Muscle of back (tissue), 11 donors: ENCODE measurements around the gene ARMC7. TPM values are rescaled to one million over a fixed set of nuclear protein-coding genes. Genes with fewer than 3 reads are reported as not detected.
"Not testable (repeated sequence)": the region's sequence is repeated elsewhere in the genome, so short reads cannot be mapped to it uniquely, and the experiment has no call there.

Source experiments
- DNase-seq, 3 donors: peaks; one replicate each; pipeline versions ENCODE4 v3.0.0 to v3.0.0-alpha.2; 2013
- polyA plus RNA-seq, 10 donors: library from polyadenylated mRNA; unstranded; fragments of 120-200 nt; gene quantifications; one replicate each; pipeline ENCODE4 v1.2.1, GENCODE V29; 2013; ENCODE audit not compliant: insufficient read length in 10 of 10

The ARMC7 gene
- polyA plus RNA-seq, 10 donors: 4.6 to 7.8 (median 6.6) TPM

DNA sequence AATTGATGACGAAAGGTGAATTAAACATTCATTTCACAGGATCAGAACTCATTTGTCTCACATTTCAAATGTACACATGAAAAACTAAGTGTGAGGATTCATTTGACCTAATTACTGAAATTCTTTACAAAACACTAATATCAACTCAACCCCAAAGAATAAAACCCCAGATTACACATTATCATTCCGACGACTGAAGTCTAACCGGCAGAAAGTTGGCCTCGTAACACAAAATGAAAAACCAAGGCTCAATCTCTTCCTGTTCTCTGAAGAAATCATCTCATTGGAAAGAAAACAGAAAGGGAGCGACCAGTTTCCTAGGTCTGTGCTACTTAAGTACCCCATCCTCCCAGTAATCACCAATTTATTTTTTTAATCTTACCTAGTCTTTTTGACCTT, 42.8 kb downstream of the ARMC7 start:
- no peak for DNase-seq

DNA sequence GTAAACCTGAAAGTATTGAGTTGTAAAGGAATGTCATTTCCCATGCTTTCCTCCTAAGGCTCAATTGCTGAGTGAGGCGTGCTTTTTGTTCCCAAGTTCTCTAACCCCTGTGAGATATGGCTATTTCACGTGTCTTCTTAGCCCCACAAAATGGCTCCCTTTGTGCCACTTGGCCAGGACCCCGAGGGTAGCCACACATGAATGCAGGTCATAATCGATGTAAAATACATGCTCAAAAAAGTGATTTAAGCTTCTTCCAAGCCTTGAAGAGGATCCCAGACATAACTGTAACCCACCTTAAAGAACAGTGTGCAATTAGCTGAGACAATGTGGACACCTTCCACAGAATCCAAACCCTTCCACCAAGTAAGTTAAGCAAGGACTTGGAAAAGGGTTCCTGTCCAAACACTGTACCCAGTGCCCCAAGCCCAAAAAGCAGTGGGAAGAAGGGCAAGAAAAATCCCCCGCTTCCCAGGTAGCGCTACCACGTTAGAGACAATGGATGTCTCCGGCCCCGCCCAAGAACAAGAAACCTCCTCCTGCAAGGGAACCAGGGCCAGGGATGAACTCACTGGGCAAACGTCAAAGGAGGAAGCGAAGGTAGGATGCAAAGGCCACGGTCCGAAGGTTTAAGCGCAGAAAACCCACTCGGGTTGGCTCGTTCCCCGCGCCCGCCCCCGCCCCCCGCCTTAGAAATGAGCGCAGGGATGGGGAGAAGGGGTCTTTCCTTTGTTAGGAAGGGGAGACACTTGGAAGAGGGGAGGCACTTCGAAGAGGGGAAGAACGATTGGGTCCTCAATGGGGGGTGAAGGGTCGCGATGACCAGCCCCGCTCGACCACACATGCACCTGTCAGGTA, 43.4 kb downstream of the ARMC7 start:
- peak in 2 of 3 donors; percentile 18 to 58 for DNase-seq

DNA sequence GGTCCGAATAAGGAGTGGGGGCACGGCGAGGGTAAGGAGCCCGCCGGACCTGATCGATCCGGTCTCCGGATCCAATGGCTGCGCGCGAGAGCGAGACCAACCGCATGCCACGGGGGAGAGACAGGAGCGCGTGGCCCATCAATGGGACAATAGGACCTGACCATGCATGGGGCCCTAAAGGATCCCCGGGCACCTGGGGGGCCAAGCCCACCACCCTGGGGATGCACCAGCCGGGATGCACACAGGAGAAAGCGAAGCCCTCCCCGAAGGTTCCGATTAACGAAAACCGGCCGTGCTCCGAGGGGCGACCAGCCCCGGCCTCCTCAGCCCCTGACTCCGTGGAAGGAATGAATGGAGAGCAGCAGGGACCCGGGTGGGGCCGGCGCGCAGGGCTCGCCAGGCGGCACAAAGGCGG, 44.0 kb downstream of the ARMC7 start:
- peak in 1 of 3 donors; percentile 34 for DNase-seq

DNA sequence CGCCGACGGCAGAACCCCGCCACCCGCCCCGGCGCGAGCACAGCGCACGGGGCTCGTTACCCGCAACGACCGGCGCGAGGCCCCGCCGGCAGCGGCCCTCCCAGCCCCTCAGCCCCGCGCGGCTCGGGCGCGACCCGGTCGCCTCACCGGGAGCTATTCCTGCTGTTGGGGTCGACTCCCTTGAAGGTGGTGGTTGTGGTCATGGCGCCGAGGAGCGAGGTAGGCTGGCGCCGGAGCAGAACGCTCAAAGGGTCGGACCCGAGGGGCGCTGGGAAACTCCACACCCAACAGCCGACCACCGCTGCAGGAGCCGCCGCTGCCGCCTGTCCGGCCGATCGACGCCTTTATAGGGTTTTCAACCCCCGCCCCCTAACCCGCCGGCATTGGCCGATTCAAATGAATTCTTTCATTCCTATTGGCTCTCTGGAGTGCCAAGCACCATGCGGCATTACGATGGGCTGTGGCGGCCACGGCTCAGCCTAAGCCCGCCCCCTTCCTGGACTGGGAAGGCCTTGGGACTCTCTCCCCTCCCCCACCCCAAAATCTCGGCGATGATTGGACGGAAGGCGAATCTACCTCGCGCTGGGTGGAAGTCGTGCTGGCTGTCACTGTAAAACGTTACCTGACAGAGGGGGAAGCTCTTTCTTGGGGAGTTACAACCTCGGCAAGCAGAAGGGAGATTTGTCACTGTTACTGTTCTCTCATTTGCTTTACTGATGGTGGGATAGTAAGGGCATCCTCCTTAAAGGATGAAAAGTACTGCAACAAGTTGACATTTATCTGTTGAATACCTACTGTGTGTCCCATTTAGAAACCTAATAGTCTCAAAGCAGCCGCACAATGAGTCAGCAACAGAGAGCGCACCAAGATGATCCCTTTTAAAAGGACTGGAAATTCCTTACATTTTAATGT, 44.7 kb downstream of the ARMC7 start, which contains the start of gene JPT1:
Gene JPT1 (minus strand): TSS at position 318 of the 912 bp plus-strand sequence. CDS start 115 bp downstream, at position 203.
- peak; percentile 97 to 99 (median 99) for DNase-seq

DNA sequence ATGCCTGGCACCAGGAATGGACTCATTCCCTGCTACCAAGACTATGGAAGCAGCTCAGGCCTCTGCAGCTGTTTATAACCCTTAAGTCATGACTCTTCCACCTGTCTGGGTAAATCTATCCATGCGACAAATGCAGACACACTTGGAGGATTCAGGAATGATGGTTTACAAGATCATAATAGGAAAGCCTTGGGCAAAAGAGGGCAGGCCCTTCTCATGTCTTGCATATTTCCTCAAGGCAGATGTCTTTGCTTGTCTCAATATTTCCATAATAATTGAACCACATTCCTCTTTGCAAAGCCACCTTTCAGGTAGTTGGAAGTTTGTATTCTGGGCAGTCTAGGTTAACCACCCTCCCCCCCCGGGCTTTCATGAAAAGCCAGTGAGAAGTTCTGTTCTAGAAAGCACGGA, 45.4 kb downstream of the ARMC7 start:
- DNase-seq: peak; percentile 24 to 59 (median 39)

DNA sequence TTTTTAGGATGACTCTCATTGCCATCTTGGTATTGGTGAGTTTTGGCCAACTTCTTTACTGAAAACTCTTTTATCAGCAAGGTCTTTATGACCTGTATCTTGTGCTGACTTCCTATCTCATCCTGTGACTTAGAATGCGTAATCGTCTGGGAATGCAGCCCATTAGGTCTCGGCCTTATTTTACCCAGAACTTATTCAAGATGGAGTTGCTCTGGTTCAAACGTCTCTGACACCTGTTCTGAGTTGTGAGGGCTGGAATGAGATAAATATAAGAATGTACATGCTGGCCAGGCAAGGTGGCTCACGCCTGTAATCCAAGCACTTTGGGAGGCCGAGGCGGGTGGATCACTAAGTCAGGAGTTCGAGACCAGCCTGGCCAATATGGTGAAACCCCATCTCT, 48.7 kb downstream of the ARMC7 start:
- not testable (repeated sequence) for DNase-seq

DNA sequence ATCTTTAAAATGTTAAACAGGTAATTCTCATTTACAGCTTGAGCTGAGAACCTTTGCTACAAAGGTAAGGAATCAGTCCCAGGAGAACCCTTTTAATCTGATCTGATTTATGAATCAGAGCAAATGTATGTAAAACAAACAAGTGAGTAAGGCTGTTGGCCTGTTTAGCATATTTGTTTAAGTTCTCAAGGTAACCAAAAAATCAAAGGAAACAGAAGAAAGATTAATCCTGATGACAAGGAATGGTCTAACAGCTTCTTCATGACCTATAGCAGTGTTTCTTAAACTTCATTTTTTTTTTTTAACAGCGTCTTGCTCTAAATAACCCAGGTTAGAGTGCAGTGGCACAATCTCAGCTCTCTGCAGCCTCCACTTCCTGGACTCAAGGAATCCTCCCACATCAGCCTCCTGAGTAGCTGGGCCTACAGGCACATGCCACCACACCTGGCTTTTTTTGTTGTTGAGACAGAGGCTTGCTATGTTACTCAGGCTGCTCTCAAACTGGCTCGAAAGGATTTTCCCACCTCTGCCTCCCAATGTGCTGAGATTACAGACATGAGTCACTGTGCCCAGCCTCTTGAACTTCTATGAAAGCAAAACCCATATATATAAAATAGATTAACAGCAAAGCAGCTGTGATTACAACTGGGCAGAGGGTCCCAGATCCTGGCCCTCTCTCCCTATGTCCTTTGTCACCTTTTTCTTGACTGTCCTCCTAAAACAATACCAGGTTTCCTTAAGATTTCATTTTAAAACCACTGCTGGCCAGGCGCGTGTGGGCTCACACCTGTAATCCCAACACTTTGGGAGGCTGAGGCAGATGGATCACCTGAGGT, 49.6 kb downstream of the ARMC7 start:
- no peak for DNase-seq

DNA sequence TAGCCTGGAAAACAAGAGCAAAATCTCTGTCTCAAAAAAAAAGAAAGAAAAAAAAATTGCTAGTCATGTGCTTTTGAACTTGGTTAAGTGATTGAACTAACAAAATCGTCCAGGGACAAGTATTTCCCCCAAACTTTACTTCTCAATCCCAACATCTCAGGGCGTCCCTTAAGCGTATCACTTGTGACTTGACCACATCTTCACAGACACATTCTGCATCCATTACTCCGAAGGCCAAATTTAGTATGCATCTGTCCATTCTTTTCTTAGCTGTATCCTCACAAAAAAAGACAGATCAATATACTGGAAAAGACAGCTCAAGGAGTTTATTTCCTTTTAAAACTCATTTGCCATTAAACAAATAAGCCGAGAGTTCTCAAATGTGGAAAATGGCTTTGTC, 50.4 kb downstream of the ARMC7 start:
- DNase-seq: no peak

DNA sequence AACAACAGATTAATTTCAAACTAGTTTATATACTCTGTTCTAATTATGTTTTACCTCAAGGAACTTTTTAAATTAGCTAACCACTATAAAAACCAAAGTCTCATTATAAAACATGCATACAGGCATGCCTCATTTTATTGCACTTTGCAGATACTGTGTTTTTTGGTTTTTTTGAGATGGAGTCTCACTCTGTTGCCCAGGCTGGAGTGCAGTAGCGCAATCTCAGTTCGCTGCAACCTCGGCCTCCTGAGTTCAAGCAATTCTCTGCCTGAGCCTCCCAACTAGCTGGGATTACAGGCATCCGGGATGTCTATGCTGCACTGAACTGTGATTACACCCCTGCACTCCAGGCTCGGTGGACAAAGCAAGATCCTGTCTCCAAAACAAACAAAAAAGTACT, 53.3 kb downstream of the ARMC7 start:
- no peak for DNase-seq

DNA sequence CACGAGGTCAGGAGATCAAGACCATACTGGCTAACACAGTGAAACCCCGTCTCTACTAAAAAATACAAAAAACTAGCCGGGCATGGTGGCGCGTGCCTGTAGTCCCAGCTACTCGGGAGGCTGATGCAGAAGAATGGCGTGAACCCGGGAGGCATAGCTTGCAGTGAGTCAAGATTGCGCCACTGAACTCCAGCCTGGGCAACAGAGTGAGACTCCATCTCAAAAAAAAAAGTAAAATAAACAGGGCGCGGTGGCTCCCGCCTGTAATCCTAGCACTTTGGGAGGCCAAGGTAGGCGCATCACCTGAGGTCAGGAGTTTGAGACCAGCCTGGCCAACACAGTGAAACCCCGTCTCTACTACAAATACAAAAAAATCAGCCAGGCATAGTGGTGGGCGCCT, 54.8 kb downstream of the ARMC7 start:
- DNase-seq: not testable (repeated sequence)

DNA sequence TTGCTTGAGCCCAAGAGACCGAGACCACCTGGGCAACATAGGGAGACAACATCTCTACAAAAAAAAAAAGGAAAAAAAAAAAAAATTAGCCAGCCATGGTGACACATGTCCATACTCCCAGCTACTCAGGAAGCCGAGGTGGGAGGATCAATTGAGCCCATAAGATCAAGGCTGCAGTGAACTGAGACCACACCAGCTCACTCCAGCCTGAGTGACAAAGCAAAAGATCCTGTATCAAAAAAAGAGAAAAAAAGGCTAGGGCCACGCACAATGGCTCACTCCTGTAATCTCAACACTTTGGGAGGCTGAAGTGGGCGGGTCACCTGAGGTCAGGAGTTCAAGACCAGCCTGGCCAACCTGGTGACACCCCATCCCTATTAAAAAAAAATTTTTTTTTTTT, 59.2 kb downstream of the ARMC7 start:
- no peak for DNase-seq

DNA sequence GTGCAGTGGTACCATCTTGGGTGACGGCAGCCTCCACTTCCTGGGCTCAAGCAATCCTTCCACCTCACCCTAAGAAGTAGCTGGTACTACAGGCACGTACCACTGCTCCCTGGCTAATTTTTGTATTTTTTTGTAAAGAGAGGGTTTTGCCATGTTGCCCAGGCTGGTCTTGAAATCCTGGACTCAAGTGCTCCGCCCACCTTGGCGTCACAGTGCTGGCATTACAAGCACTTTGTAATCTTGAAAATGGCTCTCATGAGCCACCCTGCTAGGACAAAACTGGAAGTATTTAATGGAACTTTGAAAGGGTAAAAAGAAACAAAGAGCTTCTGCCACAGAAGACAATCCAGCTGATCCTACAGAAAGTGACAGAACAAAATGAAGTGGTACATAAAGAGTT, 63.8 kb downstream of the ARMC7 start:
- DNase-seq: no peak

DNA sequence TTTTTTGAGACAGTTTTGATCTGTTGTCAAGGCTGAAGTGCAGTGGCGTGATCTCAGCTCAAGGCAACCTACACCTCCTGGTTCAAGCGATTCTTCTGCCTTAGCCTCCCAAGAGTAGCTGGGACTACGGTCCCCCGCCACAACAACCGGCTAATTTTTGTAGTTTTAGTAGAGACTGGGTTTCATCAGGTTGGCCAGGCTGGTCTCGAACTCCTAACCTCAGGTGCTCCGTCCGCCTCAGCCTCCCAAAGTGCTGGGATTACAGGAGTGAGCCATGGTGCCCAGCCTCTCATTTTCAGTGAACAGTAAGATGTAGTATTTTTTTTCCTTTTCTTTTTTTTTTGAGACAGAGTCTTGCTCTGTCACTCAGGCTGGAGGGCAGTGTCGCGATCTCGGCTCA, 65.2 kb downstream of the ARMC7 start:
- DNase-seq: no peak

DNA sequence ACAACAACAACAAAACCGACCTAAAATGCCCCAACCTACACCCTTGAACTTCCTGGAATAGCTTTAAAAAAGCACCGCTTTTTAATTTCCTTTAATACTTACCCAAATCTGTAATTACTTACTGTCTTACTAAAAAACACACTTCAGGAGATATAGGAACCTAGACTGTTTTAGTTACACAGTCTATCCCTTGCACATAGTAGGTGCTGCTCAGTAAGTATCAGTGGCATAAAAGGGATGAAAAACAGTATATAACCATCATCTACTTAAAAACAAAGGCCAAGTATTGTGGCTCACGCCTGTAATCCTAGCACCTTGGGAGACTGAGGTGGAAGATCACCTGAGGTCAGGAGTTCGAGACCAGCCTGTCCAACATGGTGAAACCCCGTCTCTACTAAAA, 66.9 kb downstream of the ARMC7 start:
- no peak for DNase-seq

DNA sequence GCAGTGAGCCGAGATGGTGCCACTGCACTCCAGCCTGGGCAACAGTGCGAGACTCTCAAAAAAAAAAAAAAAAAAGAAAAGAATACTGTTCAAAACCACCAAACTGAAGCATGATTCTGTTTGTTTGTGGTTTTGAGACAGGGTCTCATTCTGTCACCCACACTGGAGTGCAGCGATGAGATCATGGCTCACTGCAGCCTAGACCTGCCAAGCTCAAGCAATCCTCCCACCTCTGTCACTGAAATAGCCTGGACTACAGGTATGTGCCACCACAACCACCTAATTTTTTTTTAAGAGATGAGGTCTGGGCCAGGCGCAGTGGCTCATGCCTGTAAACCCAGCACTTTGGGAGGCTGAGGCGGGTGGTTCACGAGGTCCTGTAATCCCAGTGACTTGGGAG, 68.7 kb downstream of the ARMC7 start:
- no peak for DNase-seq

Other genes starting within 250 kb of the ARMC7 start
- gene FDXR, start 237.0 kb upstream of the ARMC7 start, polyA plus RNA-seq: 1 to 10 TPM; 1.3 to 5.7 (median 2.5) TPM
- gene FADS6, start 216.3 kb upstream of the ARMC7 start, polyA plus RNA-seq: under 1 TPM in 2 of 10 donors, not detected in 8; 0.24 to 0.84 TPM
- gene USH1G, start 186.7 kb upstream of the ARMC7 start, polyA plus RNA-seq: under 1 TPM in 3 of 10 donors, not detected in 7; 0.04 to 0.69 (median 0.30) TPM
- not detected for gene OTOP2, start 185.7 kb upstream of the ARMC7 start, polyA plus RNA-seq
- not detected for gene OTOP3, start 174.1 kb upstream of the ARMC7 start, polyA plus RNA-seq
- gene HID1, start 137.2 kb upstream of the ARMC7 start, polyA plus RNA-seq: 1 to 10 TPM; 4.6 to 7.6 (median 5.9) TPM
- gene CDR2L, start 122.3 kb upstream of the ARMC7 start, polyA plus RNA-seq: 10 to 100 TPM in 2 of 10 donors, 1 to 10 TPM in 8; 5.7 to 10.8 (median 8.0) TPM
- 10 to 100 TPM; 18.8 to 24.7 (median 21.6) TPM for gene MRPL58, start 97.3 kb upstream of the ARMC7 start, polyA plus RNA-seq
- 100 to 1,000 TPM; 236 to 279 (median 251) TPM for gene ATP5PD, start 63.0 kb upstream of the ARMC7 start, polyA plus RNA-seq
- 10 to 100 TPM; 20.1 to 24.2 (median 21.4) TPM for gene KCTD2, start 62.7 kb upstream of the ARMC7 start, polyA plus RNA-seq
- gene SLC16A5, start 22.0 kb upstream of the ARMC7 start, polyA plus RNA-seq: 10 to 100 TPM in 1 of 10 donors, 1 to 10 TPM in 9; 5.3 to 12.2 (median 7.6) TPM
- gene NT5C, start 21.8 kb downstream of the ARMC7 start, polyA plus RNA-seq: 10 to 100 TPM; 30.3 to 42.9 (median 38.6) TPM
- gene JPT1, start 44.5 kb downstream of the ARMC7 start, polyA plus RNA-seq: 100 to 1,000 TPM; 146 to 366 (median 269) TPM
- gene SUMO2, start 73.0 kb downstream of the ARMC7 start, polyA plus RNA-seq: 100 to 1,000 TPM; 324 to 484 (median 381) TPM
- 10 to 100 TPM; 32.9 to 62.6 (median 42.9) TPM for gene NUP85, start 95.7 kb downstream of the ARMC7 start, polyA plus RNA-seq
- 10 to 100 TPM; 23.2 to 39.6 (median 32.0) TPM for gene GGA3, start 151.6 kb downstream of the ARMC7 start, polyA plus RNA-seq
- gene MRPS7, start 151.9 kb downstream of the ARMC7 start, polyA plus RNA-seq: 10 to 100 TPM; 54.4 to 65.8 (median 59.8) TPM
- 10 to 100 TPM; 11.0 to 15.0 (median 13.1) TPM for gene MIF4GD, start 161.3 kb downstream of the ARMC7 start, polyA plus RNA-seq
- gene SLC25A19, start 179.5 kb downstream of the ARMC7 start, polyA plus RNA-seq: 1 to 10 TPM; 4.2 to 8.3 (median 6.1) TPM